ENCODE measurements around the gene RPTOR.

DNA sequence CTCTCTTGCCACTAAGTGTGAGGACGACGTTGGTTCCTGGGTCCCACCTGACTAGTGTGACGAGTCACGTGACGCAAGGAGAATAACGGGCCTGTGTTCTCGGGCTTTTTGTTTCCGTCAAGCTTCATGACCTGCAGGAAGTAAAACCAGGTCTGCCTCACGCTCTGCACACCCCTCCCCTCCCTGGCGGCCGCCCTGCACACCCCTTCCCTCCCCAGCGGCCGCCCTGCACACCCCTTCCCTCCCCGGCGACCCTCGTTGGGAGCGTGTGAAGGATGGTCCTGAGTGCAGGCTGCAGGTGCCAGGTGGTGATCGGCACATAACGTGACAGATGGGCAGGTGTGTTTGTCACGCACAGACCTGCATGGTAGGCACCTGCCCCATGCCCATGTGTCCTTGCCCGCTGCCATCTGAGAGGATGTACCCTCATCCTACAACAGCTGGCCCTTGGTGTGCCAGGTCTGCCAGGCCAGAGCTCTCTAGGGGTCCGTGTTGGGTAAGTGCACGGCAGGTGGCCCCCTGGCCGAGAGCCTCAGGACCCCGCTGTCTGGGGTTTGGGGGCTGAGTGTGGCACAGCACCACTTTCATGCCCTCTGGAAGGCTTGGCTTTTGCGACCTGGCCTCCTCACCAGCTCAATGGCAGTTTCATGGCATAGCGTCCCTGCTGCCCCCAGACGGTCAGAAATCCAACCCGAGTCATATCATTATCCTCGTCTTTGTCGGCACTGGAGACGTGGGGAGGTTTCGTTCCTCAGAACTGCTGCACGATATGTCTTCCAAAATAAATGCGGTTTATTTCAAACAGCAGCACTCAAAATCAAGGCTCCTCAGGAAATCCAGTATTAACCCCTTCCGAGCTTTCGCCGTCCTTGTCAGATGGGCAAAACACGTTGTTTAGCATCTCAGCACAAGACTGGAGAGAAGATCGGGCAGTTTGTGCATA lies 255.2 kb downstream of the RPTOR start:
- TF ChIP-seq POLR2AphosphoS5 (IDR thresholded peaks at IDR 0.05; ENCODE audit: low read depth, low read length) = no peak
- TF ChIP-seq, protein P1, sequence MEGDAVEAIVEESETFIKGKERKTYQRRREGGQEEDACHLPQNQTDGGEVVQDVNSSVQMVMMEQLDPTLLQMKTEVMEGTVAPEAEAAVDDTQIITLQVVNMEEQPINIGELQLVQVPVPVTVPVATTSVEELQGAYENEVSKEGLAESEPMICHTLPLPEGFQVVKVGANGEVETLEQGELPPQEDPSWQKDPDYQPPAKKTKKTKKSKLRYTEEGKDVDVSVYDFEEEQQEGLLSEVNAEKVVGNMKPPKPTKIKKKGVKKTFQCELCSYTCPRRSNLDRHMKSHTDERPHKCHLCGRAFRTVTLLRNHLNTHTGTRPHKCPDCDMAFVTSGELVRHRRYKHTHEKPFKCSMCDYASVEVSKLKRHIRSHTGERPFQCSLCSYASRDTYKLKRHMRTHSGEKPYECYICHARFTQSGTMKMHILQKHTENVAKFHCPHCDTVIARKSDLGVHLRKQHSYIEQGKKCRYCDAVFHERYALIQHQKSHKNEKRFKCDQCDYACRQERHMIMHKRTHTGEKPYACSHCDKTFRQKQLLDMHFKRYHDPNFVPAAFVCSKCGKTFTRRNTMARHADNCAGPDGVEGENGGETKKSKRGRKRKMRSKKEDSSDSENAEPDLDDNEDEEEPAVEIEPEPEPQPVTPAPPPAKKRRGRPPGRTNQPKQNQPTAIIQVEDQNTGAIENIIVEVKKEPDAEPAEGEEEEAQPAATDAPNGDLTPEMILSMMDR (IDR thresholded peaks at IDR 0.05) = no peak
